CD14-positive monocyte (primary cell): ENCODE measurements around the gene SRGAP1. TPM values are rescaled to one million over a fixed set of nuclear protein-coding genes. Genes with fewer than 3 reads are reported as not detected.

Experiments
- DNase-seq, 3 donors: peaks; one replicate each; pipeline ENCODE4 v3.0.0-alpha.2; 2011 to 2022
- H2AFZ ChIP-seq: 2 replicates; pipeline ENCODE4 v1.6.0; 2012; ENCODE audit warnings: mild to moderate bottlenecking, low read depth, low read length, inconsistent platforms; ENCODE audit not compliant: insufficient read depth, poor library complexity, severe bottlenecking
- H3K27ac ChIP-seq, 2 donors: 1 replicate in 1 of 2; 2 replicates in 1 of 2; pipeline ENCODE4 v1.5.1; 2012 to 2013; ENCODE audit warnings: low read length in 2 of 2, control low read depth in 1 of 2, inconsistent platforms in 1 of 2, low read depth in 1 of 2, mild to moderate bottlenecking in 1 of 2
- H3K27me3 ChIP-seq, 2 donors: one replicate each; pipeline versions ENCODE4 v1.6.0 to v1.6.1; 2011 to 2013; ENCODE audit warnings: low read length in 2 of 2; ENCODE audit not compliant: control insufficient read depth in 2 of 2, insufficient read depth in 2 of 2
- H3K36me3 ChIP-seq, 2 donors: replicated peaks in 1 of 2; 1 replicate in 1 of 2; 2 replicates in 1 of 2; pipeline versions ENCODE4 v1.5.1 to v1.6.1; 2012 to 2013; ENCODE audit warnings: low read length in 2 of 2, control low read depth in 1 of 2, inconsistent platforms in 1 of 2, mild to moderate bottlenecking in 1 of 2; ENCODE audit not compliant: insufficient read depth in 2 of 2, control insufficient read depth in 1 of 2
- H3K4me1 ChIP-seq, 2 donors: 1 replicate in 1 of 2; 2 replicates in 1 of 2; pipeline versions ENCODE4 v1.5.1 to v1.6.1; 2012 to 2013; ENCODE audit warnings: low read length in 2 of 2, control low read depth in 1 of 2, inconsistent platforms in 1 of 2, mild to moderate bottlenecking in 1 of 2, moderate library complexity in 1 of 2; ENCODE audit not compliant: insufficient read depth in 2 of 2, control insufficient read depth in 1 of 2
- H3K4me2 ChIP-seq: replicated peaks from 2 replicates; pipeline ENCODE3; 2012; ENCODE audit warnings: low read length, moderate library complexity, mild to moderate bottlenecking; ENCODE audit not compliant: poor library complexity, severe bottlenecking; ENCODE audit errors: extremely low read depth
- H3K4me3 ChIP-seq, 3 experiments: fragments of 200-600 bp in 1 of 3; sonication (generic) in 1 of 3; replicated peaks in 1 of 3; 1 replicate in 2 of 3; 2 replicates in 1 of 3; pipeline ENCODE4 v1.5.1; 2011 to 2013; ENCODE audit warnings: low read length in 3 of 3, mild to moderate bottlenecking in 3 of 3, control low read depth in 2 of 3, low read depth in 2 of 3, inconsistent platforms in 1 of 3, moderate library complexity in 1 of 3
- H3K79me2 ChIP-seq: 2 replicates; pipeline ENCODE4 v1.6.0; 2012; ENCODE audit warnings: mild to moderate bottlenecking, control low read depth, inconsistent platforms, low read length, moderate library complexity; ENCODE audit not compliant: insufficient read depth
- H3K9ac ChIP-seq: 2 replicates; pipeline ENCODE4 v1.6.0; 2017; ENCODE audit warnings: low read length, mild to moderate bottlenecking; ENCODE audit not compliant: insufficient read depth, poor library complexity, severe bottlenecking
- H3K9me3 ChIP-seq, 2 donors: replicated peaks in 1 of 2; 1 replicate in 1 of 2; 2 replicates in 1 of 2; pipeline versions ENCODE4 v1.5.1 to v1.6.1; 2012 to 2013; ENCODE audit warnings: low read length in 2 of 2, control low read depth in 1 of 2; ENCODE audit not compliant: control insufficient read depth in 1 of 2, insufficient read depth in 1 of 2
- H4K20me1 ChIP-seq: 2 replicates; pipeline ENCODE4 v1.6.0; 2012; ENCODE audit warnings: mild to moderate bottlenecking, low read length, control low read depth, moderate library complexity; ENCODE audit not compliant: insufficient read depth
- H3K27ac Mint-ChIP-seq, 7 donors: one replicate each; pipeline ENCODE4 v1.8.0; 2020; ENCODE audit warnings: mild to moderate bottlenecking in 7 of 7, mixed read lengths in 7 of 7, moderate library complexity in 6 of 7, inconsistent platforms in 2 of 7
- H3K27me3 Mint-ChIP-seq, 3 donors: one replicate each; pipeline ENCODE4 v1.8.0; 2021 to 2022; ENCODE audit warnings: low read depth in 3 of 3, mild to moderate bottlenecking in 3 of 3, mixed read lengths in 3 of 3, moderate library complexity in 3 of 3, inconsistent platforms in 1 of 3
- H3K36me3 Mint-ChIP-seq, 2 donors: one replicate each; pipeline ENCODE4 v1.8.0; 2020; ENCODE audit warnings: mixed read lengths in 2 of 2, inconsistent platforms in 1 of 2, mild to moderate bottlenecking in 1 of 2
- H3K4me1 Mint-ChIP-seq: one replicate; pipeline ENCODE4 v1.8.0; 2020; ENCODE audit warnings: mild to moderate bottlenecking, mixed read lengths
- H3K4me3 Mint-ChIP-seq, 2 donors: one replicate each; pipeline ENCODE4 v1.8.0; 2020; ENCODE audit warnings: mild to moderate bottlenecking in 2 of 2, mixed read lengths in 2 of 2, moderate library complexity in 1 of 2
- H3K9me3 Mint-ChIP-seq, 7 donors: one replicate each; pipeline ENCODE4 v1.8.0; 2020 to 2022; ENCODE audit warnings: mixed read lengths in 7 of 7, mild to moderate bottlenecking in 6 of 7, moderate library complexity in 6 of 7, inconsistent platforms in 2 of 7
- CTCF ChIP-seq: fragments of 200-600 bp; IDR thresholded peaks from one replicate; pipeline ENCODE4 v1.8.0; 2022; ENCODE audit warnings: antibody characterized with exemption, mild to moderate bottlenecking
- WGBS: methylation state at CpG from one replicate; pipeline ENCODE4 v1.1.5; 2013; ENCODE audit warnings: missing lambda C conversion rate; ENCODE audit not compliant: insufficient coverage; 5-methylcytosine and 5-hydroxymethylcytosine counted together
- intact Hi-C, 2 donors: fragments of 100-400 bp; cut with micrococcal nuclease; formaldehyde crosslinking; loops; one replicate each; pipeline versions ENCODE4 v1.15.0 to v1.15.1; 2023
- polyA plus RNA-seq, 3 donors: library from polyadenylated mRNA; depleted of rRNA in 1 of 3; unstranded in 2 of 3; stranded (reverse) in 1 of 3; fragments of 300-500 nt in 2 of 3; fragments of >200 nt in 1 of 3; fragmentation: Illumina TruSeq in 2 of 3; gene quantifications; 1 replicate in 2 of 3; 2 replicates in 1 of 3; pipeline ENCODE4 v1.2.3, GENCODE V29; 2012 to 2021

Gene SRGAP1
- polyA plus RNA-seq, 3 donors = 0.05 to 0.52 (median 0.07) TPM

- no peak for DNase-seq
- peaks cover 0 to 1% (median 0%) of the 10 kb centered on the region in 3 donors for H3K27me3 Mint-ChIP-seq
- no peaks in the 10 kb centered on the region for H3K4me1 ChIP-seq
- no peak overlapping the region for H2AFZ ChIP-seq
- H4K20me1 ChIP-seq = no peaks in the 10 kb centered on the region
- H3K36me3 ChIP-seq = no peaks in the 10 kb centered on the region
- H3K4me3 ChIP-seq = no peak overlapping the region
- H3K4me3 Mint-ChIP-seq = no peak overlapping the region
- intact Hi-C loops = no loop called here
- H3K79me2 ChIP-seq = no peaks in the 10 kb centered on the region
- no peaks in the 10 kb centered on the region for H3K9me3 ChIP-seq
- no peak overlapping the region for H3K9ac ChIP-seq
- H3K36me3 Mint-ChIP-seq = no peaks in the 10 kb centered on the region
- no peaks in the 10 kb centered on the region for H3K4me1 Mint-ChIP-seq
- no peak for TF ChIP-seq CTCF
- H3K27ac Mint-ChIP-seq = no peak overlapping the region
- H3K4me2 ChIP-seq = no peak overlapping the region
- WGBS = no CpG with 5 or more reads among the region's 3 CpGs
- no peaks in the 10 kb centered on the region for H3K27me3 ChIP-seq
- H3K9me3 Mint-ChIP-seq = peaks cover 0 to 4% (median 2%) of the 10 kb centered on the region in 7 donors
- no peak overlapping the region for H3K27ac ChIP-seq
Measured at GRCh38 chr12:64053117-64053516, 208.6 kb downstream of the SRGAP1 start.

GRCh38 chr12:64054079-64054520 is 209.6 kb downstream of the SRGAP1 start:
- no peak overlapping the region for H3K4me3 Mint-ChIP-seq
- WGBS = no CpG with 5 or more reads among the region's 4 CpGs
- H3K4me2 ChIP-seq = no peak overlapping the region

More at GRCh38 chr12:64054079-64054520, 209.6 kb downstream of the SRGAP1 start:
- Mint-ChIP-seq H3K9me3 (peaks cover 0 to 4% (median 2%) of the 10 kb centered on the region in 7 donors), H3K4me1 (no peaks in the 10 kb centered on the region), H3K27ac (no peak overlapping the region), H3K36me3 (no peaks in the 10 kb centered on the region), H3K27me3 (peaks cover 0 to 1% (median 0%) of the 10 kb centered on the region in 3 donors)
- no peaks in the 10 kb centered on the region for H3K79me2 ChIP-seq
- intact Hi-C loops = no loop called here
- H3K9ac ChIP-seq = no peak overlapping the region
- no peaks in the 10 kb centered on the region for H4K20me1 ChIP-seq
- H3K9me3 ChIP-seq = no peaks in the 10 kb centered on the region
- no peak overlapping the region for H3K4me3 ChIP-seq
- no peaks in the 10 kb centered on the region for H3K27me3 ChIP-seq
- no peak for TF ChIP-seq CTCF
- no peak for DNase-seq
- no peak overlapping the region for H2AFZ ChIP-seq
- H3K27ac ChIP-seq = no peak overlapping the region
- H3K36me3 ChIP-seq = no peaks in the 10 kb centered on the region
- no peaks in the 10 kb centered on the region for H3K4me1 ChIP-seq
